Upper lobe of right lung (tissue), 1 donor: Measurements from ENCODE around the gene AIMP1. TPM values are rescaled to one million over a fixed set of nuclear protein-coding genes. Genes with fewer than 3 reads are reported as not detected.

Experiments used
- ATAC-seq: fragments of 200-7000 bp; cut with Tn5 transposase; one replicate; pipeline ENCODE4 v1.9.1; 2020; ENCODE audit warnings: mild to moderate bottlenecking, moderate library complexity
- DNase-seq: peaks from one replicate; pipeline ENCODE4 v3.0.0-alpha.2; 2020
- H3K27ac ChIP-seq: fragments of 200-600 bp; one replicate; pipeline ENCODE4 v1.8.0; 2022
- H3K27me3 ChIP-seq: fragments of 200-600 bp; one replicate; pipeline ENCODE4 v1.8.0; 2022; ENCODE audit warnings: mild to moderate bottlenecking
- H3K36me3 ChIP-seq: fragments of 200-600 bp; one replicate; pipeline ENCODE4 v1.8.0; 2022
- H3K4me1 ChIP-seq: fragments of 200-600 bp; one replicate; pipeline ENCODE4 v1.8.0; 2022
- H3K4me3 ChIP-seq: fragments of 200-600 bp; one replicate; pipeline ENCODE4 v1.8.0; 2022; ENCODE audit warnings: mild to moderate bottlenecking
- H3K9me3 ChIP-seq: fragments of 200-600 bp; one replicate; pipeline ENCODE4 v1.8.0; 2022
- CTCF ChIP-seq: fragments of 200-600 bp; IDR thresholded peaks from one replicate; pipeline ENCODE4 v1.8.0; 2022; ENCODE audit warnings: antibody characterized with exemption
- intact Hi-C: fragments of 100-400 bp; cut with DNase I; formaldehyde crosslinking; loops from one replicate; pipeline ENCODE4 v1.11.0; 2022
- total RNA-seq: library from RNA; stranded (reverse); fragmentation: NEBNext Ultra II Directional; extraction: Animal tissue kit (Norgen Biotek cat#: 25700); gene quantifications from one replicate; pipeline ENCODE4 v1.2.1, GENCODE V29; 2021
- donor health status: DM: no; HTN: yes; CAD: no; lungs with severe emphysema.

Gene AIMP1
- total RNA-seq, 1 donor from 2014 or later = 42.9 TPM

- no peak for TF ChIP-seq CTCF
- Histone ChIP-seq H3K27ac (no peak overlapping the region), H3K4me1 (no peaks in the 10 kb centered on the region), H3K36me3 (peaks cover 46% of the 10 kb centered on the region), H3K27me3 (no peaks in the 10 kb centered on the region), H3K9me3 (no peaks in the 10 kb centered on the region), H3K4me3 (no peak overlapping the region)
- DNase-seq (no peak), ATAC-seq (no peak)
- intact Hi-C loops = no loop called here
These were observed 23.1 kb downstream of the AIMP1 start for GRCh38 chr4:106339431-106339830.

GRCh38 chr4:106340774-106341173 lies 24.4 kb downstream of the AIMP1 start:
- no peak for TF ChIP-seq CTCF
- Histone ChIP-seq H3K36me3 (peaks cover 33% of the 10 kb centered on the region), H3K27me3 (no peaks in the 10 kb centered on the region), H3K4me1 (no peaks in the 10 kb centered on the region), H3K9me3 (no peaks in the 10 kb centered on the region), H3K4me3 (no peak overlapping the region), H3K27ac (no peak overlapping the region)
- ATAC-seq = no peak
- intact Hi-C loops = no loop called here
- DNase-seq = no peak

- Histone ChIP-seq H3K27ac (no peak overlapping the region), H3K36me3 (peaks cover 19% of the 10 kb centered on the region), H3K9me3 (no peaks in the 10 kb centered on the region), H3K4me3 (no peak overlapping the region), H3K4me1 (no peaks in the 10 kb centered on the region), H3K27me3 (no peaks in the 10 kb centered on the region)
- no peak for TF ChIP-seq CTCF
- intact Hi-C loops = no loop called here
- DNase-seq (no peak), ATAC-seq (no peak)
These were observed 27.7 kb downstream of the AIMP1 start for GRCh38 chr4:106343865-106344646.

GRCh38 chr4:106344647-106344970 lies 28.3 kb downstream of the AIMP1 start:
- ATAC-seq (no peak), DNase-seq (no peak)

GRCh38 chr4:106347167-106347566 lies 30.8 kb downstream of the AIMP1 start:
- H3K4me1 ChIP-seq = no peaks in the 10 kb centered on the region
- intact Hi-C loops = no loop called here
- ATAC-seq (no peak), DNase-seq (no peak)
- H3K27ac ChIP-seq = no peak overlapping the region
- H3K9me3 ChIP-seq = no peaks in the 10 kb centered on the region
- peaks cover 38% of the 10 kb centered on the region for H3K36me3 ChIP-seq
- no peak for TF ChIP-seq CTCF
- no peak overlapping the region for H3K4me3 ChIP-seq
- no peaks in the 10 kb centered on the region for H3K27me3 ChIP-seq

More at GRCh38 chr4:106344647-106344970, 28.3 kb downstream of the AIMP1 start:
- H3K4me3 ChIP-seq = no peak overlapping the region
- no peaks in the 10 kb centered on the region for H3K9me3 ChIP-seq
- no peaks in the 10 kb centered on the region for H3K27me3 ChIP-seq
- no peak overlapping the region for H3K27ac ChIP-seq
- intact Hi-C loops = no loop called here
- peaks cover 25% of the 10 kb centered on the region for H3K36me3 ChIP-seq
- no peaks in the 10 kb centered on the region for H3K4me1 ChIP-seq
- TF ChIP-seq CTCF = no peak

- intact Hi-C loops = no loop called here
- Histone ChIP-seq H3K27ac (no peak overlapping the region), H3K27me3 (no peaks in the 10 kb centered on the region), H3K4me1 (no peaks in the 10 kb centered on the region), H3K4me3 (no peak overlapping the region), H3K9me3 (no peaks in the 10 kb centered on the region), H3K36me3 (peaks cover 38% of the 10 kb centered on the region)
- TF ChIP-seq CTCF = no peak
- no peak for DNase-seq
- no peak for ATAC-seq
These were observed 34.7 kb downstream of the AIMP1 start for GRCh38 chr4:106351016-106351415.
